ENCODE measurements around the gene MEPCE.
"Not testable (repeated sequence)": the region's sequence is repeated elsewhere in the genome, so short reads cannot be mapped to it uniquely, and the experiment has no call there.

Gene MEPCE

GRCh38 chr7:100438172-100438571 lies 8.5 kb downstream of the MEPCE start:
- Histone ChIP-seq H3K4me3 (replicated peaks; ENCODE audit: low read depth, low read length) (no peak overlapping the region), H3K27me3 (replicated peaks; ENCODE audit: control insufficient read depth, insufficient read depth, low read length) (no peaks in the 10 kb centered on the region), H3K36me3 (ENCODE audit: control insufficient read depth, insufficient read depth, low read length) (peaks cover 12% of the 10 kb centered on the region)
- no peak for TF ChIP-seq CTCF (IDR thresholded peaks at IDR 0.05; ENCODE audit: insufficient read depth, low read length, poor library complexity, severe bottlenecking)
- no peak for DNase-seq (ENCODE audit: extremely low read depth, insufficient read length)

GRCh38 chr7:100438731-100439130 lies 9.1 kb downstream of the MEPCE start:
- not testable (repeated sequence) for H3K36me3 ChIP-seq (ENCODE audit: control insufficient read depth, insufficient read depth, low read length); H3K27me3 ChIP-seq (replicated peaks; ENCODE audit: control insufficient read depth, insufficient read depth, low read length); H3K4me3 ChIP-seq (replicated peaks; ENCODE audit: low read depth, low read length); DNase-seq (ENCODE audit: extremely low read depth, insufficient read length)

DNA sequence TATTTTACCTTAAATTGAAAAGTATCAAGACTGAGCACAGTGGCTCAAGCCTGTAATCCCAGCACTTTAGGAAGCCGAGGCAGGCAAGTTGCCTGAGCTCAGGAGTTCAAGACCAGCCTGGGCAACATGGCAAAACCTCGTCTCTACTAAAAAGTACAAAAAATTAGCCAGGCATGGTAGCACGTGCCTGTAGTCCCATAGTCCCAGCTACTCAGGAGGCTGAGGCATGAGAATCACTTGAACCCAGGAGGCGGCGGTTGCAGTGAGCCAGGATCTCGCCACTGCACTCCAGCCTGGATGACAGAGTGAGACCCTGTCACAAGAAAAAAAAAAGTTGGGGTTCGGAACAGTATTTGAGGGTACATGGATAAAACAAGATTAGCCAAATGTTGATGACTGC lies 9.6 kb downstream of the MEPCE start:
- H3K36me3 ChIP-seq (ENCODE audit: control insufficient read depth, insufficient read depth, low read length) = not testable (repeated sequence)

GRCh38 chr7:100441641-100442535 lies 12.3 kb downstream of the MEPCE start:
- no peak for DNase-seq (ENCODE audit: extremely low read depth, insufficient read length)
- Histone ChIP-seq H3K27me3 (replicated peaks; ENCODE audit: control insufficient read depth, insufficient read depth, low read length) (no peaks in the 10 kb centered on the region), H3K4me3 (replicated peaks; ENCODE audit: low read depth, low read length) (no peak overlapping the region), H3K36me3 (ENCODE audit: control insufficient read depth, insufficient read depth, low read length) (no peaks in the 10 kb centered on the region)
- TF ChIP-seq CTCF (IDR thresholded peaks at IDR 0.05; ENCODE audit: insufficient read depth, low read length, poor library complexity, severe bottlenecking) = no peak

More for the DNA sequence above, 9.6 kb downstream of the MEPCE start:
- H3K4me3 ChIP-seq (replicated peaks; ENCODE audit: low read depth, low read length); H3K27me3 ChIP-seq (replicated peaks; ENCODE audit: control insufficient read depth, insufficient read depth, low read length); DNase-seq (ENCODE audit: extremely low read depth, insufficient read length): not testable (repeated sequence)

GRCh38 chr7:100443096-100443840 lies 13.6 kb downstream of the MEPCE start:
- no peak for TF ChIP-seq CTCF (IDR thresholded peaks at IDR 0.05; ENCODE audit: insufficient read depth, low read length, poor library complexity, severe bottlenecking)
- Histone ChIP-seq H3K4me3 (replicated peaks; ENCODE audit: low read depth, low read length) (no peak overlapping the region), H3K27me3 (replicated peaks; ENCODE audit: control insufficient read depth, insufficient read depth, low read length) (no peaks in the 10 kb centered on the region), H3K36me3 (ENCODE audit: control insufficient read depth, insufficient read depth, low read length) (no peaks in the 10 kb centered on the region)
- no peak for DNase-seq (ENCODE audit: extremely low read depth, insufficient read length)

- H3K4me3 ChIP-seq (replicated peaks; ENCODE audit: low read depth, low read length) = no peak overlapping the region
- no peak for TF ChIP-seq CTCF (IDR thresholded peaks at IDR 0.05; ENCODE audit: insufficient read depth, low read length, poor library complexity, severe bottlenecking)
- no peaks in the 10 kb centered on the region for H3K27me3 ChIP-seq (replicated peaks; ENCODE audit: control insufficient read depth, insufficient read depth, low read length)
- H3K36me3 ChIP-seq (ENCODE audit: control insufficient read depth, insufficient read depth, low read length) = no peaks in the 10 kb centered on the region
- DNase-seq (ENCODE audit: extremely low read depth, insufficient read length) = no peak
Observed at GRCh38 chr7:100444311-100445278, 15.0 kb downstream of the MEPCE start.

Measured in GM06990 (cell line).